ENCODE measurements around the gene NRARP. TPM values are rescaled to one million over a fixed set of nuclear protein-coding genes. Genes with fewer than 3 reads are reported as not detected.
"Not testable (repeated sequence)": the region's sequence is repeated elsewhere in the genome, so short reads cannot be mapped to it uniquely, and the experiment has no call there.

The NRARP gene, protein sequence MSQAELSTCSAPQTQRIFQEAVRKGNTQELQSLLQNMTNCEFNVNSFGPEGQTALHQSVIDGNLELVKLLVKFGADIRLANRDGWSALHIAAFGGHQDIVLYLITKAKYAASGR
- total RNA-seq: 1 to 10 TPM; 2.1 TPM

DNA sequence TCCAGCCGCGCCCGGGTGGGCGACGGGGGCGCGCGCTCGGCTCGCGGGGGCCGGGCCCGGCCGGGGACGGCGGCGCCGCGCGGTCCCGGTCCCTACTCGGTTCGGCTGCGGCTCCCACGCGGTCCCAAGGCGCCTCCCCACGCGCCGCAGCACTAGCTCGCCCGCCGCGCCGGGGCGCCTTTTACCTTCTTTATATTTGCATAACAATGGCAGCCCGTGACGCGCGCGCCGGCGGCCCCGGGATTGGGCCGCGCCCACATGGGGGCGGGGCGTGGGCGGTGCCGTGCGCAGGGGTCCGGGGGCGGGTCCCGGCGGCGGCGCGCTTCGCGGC, at the start of gene NRARP:
Gene NRARP, minus strand, starts transcription at position 154 of the 331 bp plus-strand sequence. CDS start 343 bp downstream, outside the sequence.
- DNase-seq (peak; percentile 96), ATAC-seq (peak; percentile 75)
- H3K27ac Mint-ChIP-seq: no peak within 1 kb of the TSS
- peaks cover 13% of the 10 kb centered on the region for H3K27me3 Mint-ChIP-seq
- H3K9me3 Mint-ChIP-seq (ENCODE audit: low read depth): no peaks in the 10 kb centered on the region
- no peaks in the 10 kb centered on the region for H3K36me3 Mint-ChIP-seq (ENCODE audit: low read depth)
- ChIA-PET CTCF (interaction anchor here (0.5 to 1.4 kb wide), 10 partner anchors 9 to 897 kb away, joined by 3 to 6 read pairs (median 3); no protein-coding TSS in a partner anchor), POLR2A (interaction anchor here (0.6 to 1.1 kb wide), 2 partner anchors 98 to 250 kb away, joined by 3 to 4 read pairs; partner anchors contain the start of gene MRPL41)
- H3K4me1 Mint-ChIP-seq: peaks cover 15% of the 10 kb centered on the region
- peak within 1 kb of the TSS; percentile 74 for H3K4me3 Mint-ChIP-seq
- intact Hi-C loops (cut with DNase I, micrococcal nuclease): loop anchor here in 1 of 2 experiments (1.0 to 2.0 kb wide), 5 partner anchors 25 to 303 kb away; partner anchors contain the start of genes ARRDC1, EXD3 and NOXA1

DNA sequence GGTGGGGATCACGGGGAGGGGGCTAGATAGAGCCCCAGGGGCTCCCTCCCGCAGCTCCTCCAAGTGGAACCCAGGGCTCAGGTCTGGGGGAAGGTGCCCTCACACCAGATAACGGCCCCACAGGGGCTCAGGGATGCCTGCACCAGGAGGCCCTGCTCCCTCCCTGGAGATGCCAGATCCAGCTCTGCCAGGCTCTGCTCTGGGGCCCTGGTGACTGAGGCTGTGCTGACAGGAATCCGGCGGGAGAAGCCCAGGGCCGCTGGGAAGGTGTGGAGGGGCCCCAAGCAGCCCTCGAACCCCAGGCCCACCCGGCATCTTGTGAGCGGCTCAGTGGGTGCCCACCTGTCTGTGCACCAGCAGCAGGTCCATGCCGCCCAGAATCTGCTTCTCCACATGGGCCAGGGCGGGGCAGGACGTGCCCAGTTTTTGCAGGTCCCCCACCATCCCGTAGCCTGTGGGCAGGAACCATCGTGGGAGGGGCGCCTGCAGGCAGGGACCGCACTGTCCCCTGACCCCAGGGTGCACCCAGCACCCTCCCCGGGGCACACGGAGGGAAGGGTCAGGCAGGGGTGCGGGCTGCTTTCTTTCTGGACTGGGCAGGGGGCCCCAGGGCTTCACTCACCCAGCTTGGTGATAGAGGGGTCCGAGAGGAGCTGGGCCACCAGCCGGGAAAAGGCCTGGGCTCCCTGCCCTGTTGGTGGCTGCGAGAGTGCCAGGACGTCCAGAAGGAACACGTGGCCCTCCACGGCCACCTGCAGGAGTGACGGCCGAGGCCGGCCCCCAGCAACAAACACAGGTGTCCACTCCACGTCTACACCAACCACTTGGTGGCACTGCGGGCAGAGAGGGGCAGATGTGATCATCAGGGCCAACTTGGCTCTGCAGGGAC, 48.9 kb upstream of the NRARP start:
- CTCF ChIA-PET: interaction anchor here (0.5 kb wide), 2 partner anchors 17 to 1716 kb away, joined by 3 to 4 read pairs; no protein-coding TSS in a partner anchor

DNA sequence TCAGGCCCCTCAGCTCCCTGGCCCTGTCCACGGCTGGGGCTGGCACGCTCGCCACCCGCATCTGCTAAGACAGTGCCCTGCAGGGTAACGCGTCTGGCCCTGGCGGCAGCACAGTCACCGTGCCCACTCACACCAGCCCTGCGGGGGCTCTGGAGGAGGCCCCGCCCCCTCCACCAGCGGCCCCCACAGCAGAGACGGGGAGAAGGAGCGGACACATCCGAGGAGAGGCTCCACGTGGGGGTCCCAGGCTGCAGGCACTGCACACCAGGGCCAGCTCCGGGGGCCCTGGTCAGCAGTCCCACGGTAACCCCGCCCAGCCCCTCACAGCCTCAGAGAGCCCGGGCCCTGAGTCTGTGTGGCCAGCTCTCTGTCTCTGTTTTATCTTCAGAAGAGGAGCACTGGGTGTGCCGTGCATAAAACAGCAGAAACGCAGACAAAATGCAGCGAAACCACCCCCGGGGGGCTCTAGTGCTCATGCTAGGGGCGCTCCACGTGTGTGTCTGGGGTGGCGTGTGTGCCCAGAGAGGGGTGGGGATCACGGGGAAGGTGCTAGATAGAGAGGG, 47.5 kb upstream of the NRARP start:
- DNase-seq: no peak
- no peaks in the 10 kb centered on the region for H3K27me3 Mint-ChIP-seq
- H3K9me3 Mint-ChIP-seq (ENCODE audit: low read depth): no peaks in the 10 kb centered on the region
- H3K4me1 Mint-ChIP-seq: no peaks in the 10 kb centered on the region
- H3K4me3 Mint-ChIP-seq: no peak overlapping the region
- ChIA-PET CTCF (no interaction called here), POLR2A (no interaction called here)
- H3K36me3 Mint-ChIP-seq (ENCODE audit: low read depth): peaks cover 3% of the 10 kb centered on the region
- intact Hi-C loops (cut with DNase I, micrococcal nuclease): loop anchor here (5.0 to 10.0 kb wide), 2 partner anchors 38 to 365 kb away; no protein-coding TSS in a partner anchor
- H3K27ac Mint-ChIP-seq: no peak overlapping the region
- no peak for ATAC-seq

More for the DNA sequence above, 48.9 kb upstream of the NRARP start:
- intact Hi-C loops (cut with DNase I, micrococcal nuclease): loop anchor here (5.0 to 10.0 kb wide), 2 partner anchors 36 to 364 kb away; no protein-coding TSS in a partner anchor
- ATAC-seq (no peak), DNase-seq (no peak)
- no peak overlapping the region for H3K4me3 Mint-ChIP-seq
- H3K36me3 Mint-ChIP-seq (ENCODE audit: low read depth): peaks cover 3% of the 10 kb centered on the region
- no peak overlapping the region for H3K27ac Mint-ChIP-seq
- POLR2A ChIA-PET: no interaction called here
- H3K27me3 Mint-ChIP-seq: no peaks in the 10 kb centered on the region
- H3K4me1 Mint-ChIP-seq: no peaks in the 10 kb centered on the region
- H3K9me3 Mint-ChIP-seq (ENCODE audit: low read depth): no peaks in the 10 kb centered on the region

DNA sequence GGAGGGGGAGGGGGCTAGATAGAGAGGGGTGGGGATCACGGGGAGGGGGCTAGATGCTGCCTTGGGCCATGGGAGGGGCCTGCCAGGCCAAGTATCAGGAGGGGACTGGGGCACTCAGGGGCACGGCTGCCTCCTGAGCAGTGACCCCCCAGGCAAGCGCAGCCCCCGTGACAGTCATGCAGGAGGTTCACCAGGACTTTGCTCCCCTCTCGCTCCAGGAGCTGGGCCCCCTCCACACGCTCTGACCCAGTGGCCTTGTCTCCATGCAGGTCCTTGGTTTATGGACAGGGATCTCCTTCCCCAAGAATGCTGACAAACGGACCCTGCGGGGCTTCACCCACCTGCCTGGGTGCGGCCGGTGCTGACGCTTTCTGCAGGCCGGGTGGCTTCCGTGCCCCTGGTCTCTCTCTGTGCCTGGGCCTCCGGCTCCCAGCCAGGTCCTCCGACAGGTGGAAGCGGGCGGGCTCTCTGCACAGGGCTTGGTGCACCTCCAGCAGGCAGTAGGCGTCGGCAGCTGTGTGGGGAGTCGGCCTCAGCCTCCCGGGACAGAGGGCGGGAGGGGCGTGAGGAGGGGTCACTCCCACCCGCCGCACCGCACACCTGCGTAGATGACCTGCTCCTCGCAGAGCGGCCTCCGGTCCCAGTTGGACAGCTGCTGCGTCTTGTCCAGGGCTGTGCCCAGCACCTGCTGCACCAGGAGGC, 46.8 kb upstream of the NRARP start:
- CTCF ChIA-PET: no interaction called here
- intact Hi-C loops (cut with DNase I, micrococcal nuclease): no loop called here
- Mint-ChIP-seq H3K27me3 (no peaks in the 10 kb centered on the region), H3K4me3 (no peak overlapping the region), H3K9me3 (ENCODE audit: low read depth) (no peaks in the 10 kb centered on the region), H3K4me1 (no peaks in the 10 kb centered on the region), H3K27ac (no peak overlapping the region), H3K36me3 (ENCODE audit: low read depth) (peaks cover 3% of the 10 kb centered on the region)
- ATAC-seq: no peak
- POLR2A ChIA-PET: no interaction called here
- DNase-seq: no peak

DNA sequence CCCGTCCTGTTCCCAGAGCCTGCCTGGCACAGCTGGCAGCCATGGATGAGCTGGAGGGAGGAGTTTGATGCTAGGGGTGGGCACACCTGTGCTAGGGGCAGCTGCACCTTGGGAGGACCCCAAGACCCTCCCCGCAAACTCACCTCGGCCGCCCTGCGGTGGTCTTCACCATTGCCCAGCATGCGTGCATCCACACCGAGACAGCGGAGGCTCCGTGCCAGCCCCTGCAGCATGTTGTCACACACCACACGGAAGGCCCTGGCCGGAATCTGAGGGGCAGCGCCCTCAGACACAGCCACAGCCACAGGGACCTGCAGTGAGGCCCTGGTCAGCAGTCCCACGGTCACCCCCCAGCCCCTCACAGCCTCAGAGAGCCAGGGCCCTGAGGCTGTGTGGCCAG, 45.9 kb upstream of the NRARP start:
- Mint-ChIP-seq H3K36me3 (ENCODE audit: low read depth) (peaks cover 3% of the 10 kb centered on the region), H3K27me3 (no peaks in the 10 kb centered on the region), H3K4me1 (no peaks in the 10 kb centered on the region), H3K9me3 (ENCODE audit: low read depth) (no peaks in the 10 kb centered on the region), H3K4me3 (no peak overlapping the region), H3K27ac (no peak overlapping the region)
- ATAC-seq (no peak), DNase-seq (no peak)
- CTCF ChIA-PET: no interaction called here
- POLR2A ChIA-PET: no interaction called here
- intact Hi-C loops (cut with DNase I, micrococcal nuclease): no loop called here

DNA sequence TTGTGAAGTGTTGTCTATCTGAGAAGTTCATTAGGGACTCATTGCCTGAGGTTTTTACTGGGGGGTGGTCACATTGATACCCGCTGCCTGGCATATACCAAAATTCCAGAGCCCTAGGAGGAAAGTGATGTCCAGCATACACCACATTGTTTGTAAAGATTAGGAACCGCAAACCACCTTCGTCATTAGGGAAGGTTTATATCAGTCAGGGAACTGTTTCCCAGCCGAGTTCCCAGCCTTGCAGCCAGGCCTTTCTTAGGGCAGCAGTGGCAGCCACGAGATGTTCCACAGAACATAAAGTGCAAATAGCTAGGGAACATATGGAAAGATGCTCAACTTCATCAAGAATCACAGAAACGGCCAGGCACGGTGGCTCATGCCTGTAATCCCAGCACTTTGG, 40.4 kb upstream of the NRARP start:
- no peak overlapping the region for H3K4me3 Mint-ChIP-seq
- CTCF ChIA-PET: no interaction called here
- no peaks in the 10 kb centered on the region for H3K9me3 Mint-ChIP-seq (ENCODE audit: low read depth)
- DNase-seq: no peak
- peaks cover 4% of the 10 kb centered on the region for H3K4me1 Mint-ChIP-seq
- H3K27me3 Mint-ChIP-seq: no peaks in the 10 kb centered on the region
- POLR2A ChIA-PET: no interaction called here
- peaks cover 3% of the 10 kb centered on the region for H3K36me3 Mint-ChIP-seq (ENCODE audit: low read depth)
- H3K27ac Mint-ChIP-seq: no peak overlapping the region
- intact Hi-C loops (cut with DNase I, micrococcal nuclease): loop anchor here in 1 of 2 experiments (5.0 kb wide), 1 partner anchor 530 kb away; no protein-coding TSS in a partner anchor
- ATAC-seq: no peak

DNA sequence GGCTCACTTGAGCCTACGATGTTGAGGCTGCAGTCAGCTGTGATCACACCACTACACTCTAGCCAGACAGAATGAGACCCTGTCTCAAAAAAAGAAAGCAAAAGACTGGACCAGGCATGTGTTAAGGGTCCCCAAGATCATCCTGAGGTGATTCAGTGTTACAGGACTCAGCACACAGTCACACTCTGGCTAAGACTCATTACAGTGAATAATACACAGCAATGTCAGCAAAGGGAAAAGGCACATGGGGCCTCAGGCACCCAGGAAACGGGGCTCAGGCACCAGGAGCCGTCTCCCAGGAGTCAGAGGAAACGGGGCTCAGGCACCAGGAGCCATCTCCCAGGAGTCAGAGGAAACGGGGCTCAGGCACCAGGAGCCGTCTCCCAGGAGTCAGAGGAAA, 39.2 kb upstream of the NRARP start:
- peaks cover 4% of the 10 kb centered on the region for H3K4me1 Mint-ChIP-seq
- POLR2A ChIA-PET: no interaction called here

DNA sequence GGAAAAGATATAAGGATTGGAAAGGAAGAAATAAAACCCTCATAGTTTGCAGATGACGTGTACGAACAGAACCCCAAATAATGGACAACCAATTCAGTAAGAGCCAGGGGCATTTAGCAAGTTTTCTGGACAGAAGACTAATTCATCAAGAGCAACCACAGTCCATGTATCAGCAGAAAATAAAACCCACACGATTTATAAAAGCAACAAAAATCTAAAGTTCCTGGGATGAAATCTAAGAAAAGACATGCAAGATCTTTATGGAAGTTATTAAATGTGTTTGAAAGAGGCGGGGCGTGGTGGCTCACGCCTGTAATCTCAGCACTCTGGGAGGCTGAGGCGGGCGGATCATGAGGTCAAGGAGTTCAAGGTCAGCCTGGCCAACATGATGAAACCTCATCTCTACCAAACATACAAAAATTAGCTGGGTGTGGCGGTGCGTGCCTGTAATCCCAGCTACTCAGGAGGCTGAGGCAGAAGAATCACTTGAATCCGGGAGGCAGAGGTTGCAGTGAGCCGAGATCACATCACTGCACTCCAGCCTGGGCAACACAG, 37.9 kb upstream of the NRARP start:
- H3K4me1 Mint-ChIP-seq; DNase-seq; H3K4me3 Mint-ChIP-seq; H3K27ac Mint-ChIP-seq; H3K9me3 Mint-ChIP-seq (ENCODE audit: low read depth); ATAC-seq; CTCF ChIA-PET; POLR2A ChIA-PET; H3K27me3 Mint-ChIP-seq; H3K36me3 Mint-ChIP-seq (ENCODE audit: low read depth): not testable (repeated sequence)
- intact Hi-C loops (cut with DNase I, micrococcal nuclease): loop anchor here in 1 of 2 experiments (5.0 kb wide), 1 partner anchor 532 kb away; no protein-coding TSS in a partner anchor

More for the DNA sequence above, 39.2 kb upstream of the NRARP start:
- Mint-ChIP-seq H3K4me3 (no peak overlapping the region), H3K27me3 (no peaks in the 10 kb centered on the region), H3K9me3 (ENCODE audit: low read depth) (peaks cover 7% of the 10 kb centered on the region), H3K36me3 (ENCODE audit: low read depth) (no peaks in the 10 kb centered on the region), H3K27ac (no peak overlapping the region)
- intact Hi-C loops (cut with DNase I, micrococcal nuclease): loop anchor here in 1 of 2 experiments (5.0 kb wide), 1 partner anchor 531 kb away; no protein-coding TSS in a partner anchor
- no peak for DNase-seq
- CTCF ChIA-PET: no interaction called here
- no peak for ATAC-seq

DNA sequence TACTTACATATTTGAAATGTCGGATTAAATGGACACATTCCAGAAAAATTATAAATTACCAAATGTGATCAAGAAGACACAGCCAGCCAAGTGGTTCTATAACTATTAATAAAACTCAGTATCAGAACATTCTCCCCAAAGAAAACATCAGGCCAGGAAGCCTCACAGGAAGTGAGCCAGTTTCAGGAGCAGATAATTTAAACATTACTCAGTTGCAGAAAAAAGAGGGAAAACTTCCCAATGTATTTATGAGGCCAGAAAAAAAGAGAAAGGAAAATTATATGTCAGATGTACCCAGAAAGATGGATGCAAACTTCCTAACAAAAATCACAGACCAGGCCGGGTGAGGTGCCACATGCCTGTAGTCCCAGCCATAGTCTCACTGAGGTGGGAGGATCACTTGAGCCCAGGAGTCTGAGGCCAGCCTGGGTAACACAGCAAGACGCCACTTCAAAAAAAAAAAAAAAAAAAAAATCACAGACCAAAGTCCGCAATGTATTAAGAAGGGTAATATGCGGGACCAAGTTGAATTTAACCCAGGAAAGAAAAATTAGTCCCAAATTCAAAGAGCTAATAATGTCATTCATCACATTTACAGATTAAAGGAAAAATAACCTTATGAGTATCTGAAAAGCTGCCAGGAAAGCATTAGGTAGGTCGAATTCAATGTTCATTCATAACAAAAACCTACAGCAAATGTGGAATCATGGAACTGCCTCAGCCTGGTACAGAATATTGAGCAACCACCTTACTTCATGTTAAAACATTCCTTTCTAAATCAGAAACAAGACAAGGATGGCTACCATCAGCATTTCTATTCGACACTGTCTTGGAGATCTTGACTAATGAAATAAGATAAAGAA, 37.2 kb upstream of the NRARP start:
- CTCF ChIA-PET: no interaction called here

DNA sequence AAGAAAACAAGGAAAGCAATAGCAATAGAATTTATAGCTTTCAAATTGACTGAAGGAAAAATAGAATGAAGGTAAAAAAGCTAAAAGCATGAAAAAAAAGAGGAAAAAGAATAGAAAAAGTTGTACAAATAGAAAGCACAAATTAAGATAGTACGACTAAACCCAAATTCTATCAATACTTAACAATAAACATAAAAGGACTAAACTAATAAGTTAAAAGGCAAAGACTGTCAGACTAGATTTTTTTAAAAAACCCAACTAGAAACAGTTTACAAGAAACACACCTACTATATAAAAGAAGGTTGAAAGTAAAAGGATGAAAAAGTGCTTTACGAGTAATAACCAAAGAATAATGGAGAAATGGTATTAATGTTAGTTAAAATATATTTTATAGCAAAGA, 34.7 kb upstream of the NRARP start:
- H3K27me3 Mint-ChIP-seq: no peaks in the 10 kb centered on the region
- H3K4me1 Mint-ChIP-seq: peaks cover 4% of the 10 kb centered on the region
- H3K36me3 Mint-ChIP-seq (ENCODE audit: low read depth): peaks cover 2% of the 10 kb centered on the region
- intact Hi-C loops (cut with DNase I, micrococcal nuclease): no loop called here
- ATAC-seq (no peak), DNase-seq (no peak)
- no peak overlapping the region for H3K27ac Mint-ChIP-seq
- ChIA-PET CTCF (no interaction called here), POLR2A (no interaction called here)
- H3K9me3 Mint-ChIP-seq (ENCODE audit: low read depth): peaks cover 7% of the 10 kb centered on the region
- no peak overlapping the region for H3K4me3 Mint-ChIP-seq

More for the DNA sequence above, 37.2 kb upstream of the NRARP start:
- DNase-seq (no peak), ATAC-seq (no peak)
- H3K4me1 Mint-ChIP-seq: peaks cover 4% of the 10 kb centered on the region
- H3K9me3 Mint-ChIP-seq (ENCODE audit: low read depth): peaks cover 7% of the 10 kb centered on the region
- H3K27ac Mint-ChIP-seq: no peak overlapping the region
- H3K4me3 Mint-ChIP-seq: no peak overlapping the region
- POLR2A ChIA-PET: no interaction called here
- peaks cover 2% of the 10 kb centered on the region for H3K36me3 Mint-ChIP-seq (ENCODE audit: low read depth)
- intact Hi-C loops (cut with DNase I, micrococcal nuclease): no loop called here
- H3K27me3 Mint-ChIP-seq: no peaks in the 10 kb centered on the region

Measured in activated CD4-positive, alpha-beta T cell treated with anti-CD3 and anti-CD28 coated beads for 36 hours (primary cell).